Measurements from ENCODE around the gene RALGAPA2. TPM values are rescaled to one million over a fixed set of nuclear protein-coding genes. Genes with fewer than 3 reads are reported as not detected.

The RALGAPA2 gene
- total and polyA plus RNA-seq, 2 donors (not counting 3 experiments of a cell fraction or from before 2014, with no cell fraction given), result 10.0 to 46.8 TPM

GRCh38 chr20:20448881-20449280 lies 263.6 kb downstream of the RALGAPA2 start:
- Histone ChIP-seq H3K4me1 (ENCODE audit: control insufficient read depth, extremely low read depth, insufficient read depth, low read length) (peaks cover 14% of the 10 kb centered on the region), H3K27me3 (ENCODE audit: control insufficient read depth in 2 of 2, insufficient read depth in 2 of 2, low read length in 2 of 2) (no peaks in the 10 kb centered on the region), H3K27ac (ENCODE audit: insufficient read depth, low read depth, low read length) (no peak overlapping the region), H4K20me1 (replicated peaks; ENCODE audit: control insufficient read depth, extremely low read depth, insufficient read depth, low read length) (no peaks in the 10 kb centered on the region), H3K36me3 (ENCODE audit: control insufficient read depth in 2 of 2, extremely low read depth in 1 of 2, insufficient read depth in 2 of 2, low read length in 2 of 2) (no peaks in the 10 kb centered on the region), H3K79me2 (ENCODE audit: control insufficient read depth, insufficient read depth, low read length) (no peaks in the 10 kb centered on the region), H2AFZ (ENCODE audit: low read depth, low read length) (no peak overlapping the region), H3K9me1 (replicated peaks; ENCODE audit: control insufficient read depth, extremely low read depth, insufficient read depth, low read length) (no peaks in the 10 kb centered on the region), H3K4me2 (ENCODE audit: insufficient read depth, low read length) (no peak overlapping the region), H3K4me3 (replicated peaks in 1 of 3; ENCODE audit: insufficient read depth in 1 of 3, low read depth in 1 of 3, low read length in 3 of 3) (no peak overlapping the region), H3K9ac (replicated peaks; ENCODE audit: extremely low read depth, insufficient read depth, low read length) (no peak overlapping the region), H3K9me3 (replicated peaks; ENCODE audit: control insufficient read depth, insufficient read depth, low read length) (no peaks in the 10 kb centered on the region)
- FAIRE-seq (no peak), DNase-seq (ENCODE audit: low read depth, low spot score) (no peak)
- dilution Hi-C loops (cut with MboI; ENCODE audit: extremely low pct_ligation_motif_present, low sequenced_read_pairs) (no loop called here), intact Hi-C loops (cut with micrococcal nuclease) (no loop called here)
- ChIA-PET CTCF (interaction anchor here (0.7 to 1.4 kb wide), 2 partner anchors 130 to 1465 kb away, joined by 3 to 4 read pairs; no protein-coding TSS in a partner anchor), POLR2A (no interaction called here)
- TF ChIP-seq FOS (IDR thresholded peaks at IDR 0.05; ENCODE audit: borderline replicate concordance, insufficient read depth, low read length), result no peak
- TF ChIP-seq MYC (IDR thresholded peaks at IDR 0.05; ENCODE audit: low read depth, low read length), result no peak
- no peak for TF ChIP-seq JUN (IDR thresholded peaks at IDR 0.05; ENCODE audit: borderline replicate concordance, insufficient read depth, insufficient read length, low read depth)
- TF ChIP-seq CTCF (IDR thresholded peaks at IDR 0.05; ENCODE audit: extremely low read depth in 1 of 2, insufficient read depth in 1 of 2, low read depth in 1 of 2, low read length in 2 of 2), result no peak
- TF ChIP-seq POLR2A (IDR thresholded peaks at IDR 0.05; ENCODE audit: low read depth, low read length), result no peak
- TF ChIP-seq MAX (IDR thresholded peaks at IDR 0.05; ENCODE audit: insufficient read depth, insufficient read length), result no peak
- no peak for TF ChIP-seq POLR2AphosphoS5 (IDR thresholded peaks at IDR 0.05; ENCODE audit: insufficient read depth, low read depth, low read length)
- BruUV-seq (replicated peaks), result no TSS peak

All from endothelial cell of umbilical vein (primary cell).